ENCODE results near the gene PDLIM1.

DNA sequence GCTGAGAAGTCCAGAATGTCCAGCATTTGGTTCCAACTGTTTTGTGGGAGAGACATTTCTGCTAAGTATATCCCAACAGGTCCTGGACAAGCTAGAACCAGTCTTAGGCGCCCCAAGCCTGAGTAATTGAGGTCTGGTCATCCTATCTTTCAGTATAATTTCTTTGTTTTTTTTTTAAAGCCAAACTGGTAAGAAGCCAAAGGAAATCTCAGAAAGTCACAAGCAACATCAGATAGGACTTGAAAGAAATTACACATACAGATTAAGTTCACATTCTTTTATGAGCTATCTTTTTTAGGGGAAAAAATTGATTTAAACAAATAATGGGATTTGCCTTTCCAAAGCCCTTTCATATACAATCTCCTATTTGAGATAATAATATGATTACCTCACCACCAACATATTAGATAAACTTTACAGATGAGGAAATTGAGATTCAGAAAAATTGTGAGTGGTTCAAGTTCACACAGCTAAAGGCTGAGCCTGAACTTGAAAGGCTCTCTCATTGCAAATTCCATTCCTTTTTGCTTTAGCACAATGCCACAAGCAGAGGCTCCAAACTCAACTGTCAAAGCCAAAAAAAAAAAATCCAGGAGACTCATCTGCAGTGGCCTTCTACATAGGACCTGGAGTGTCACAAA, 15.0 kb downstream of the PDLIM1 start:
- no peak for TF ChIP-seq EP300 (IDR thresholded peaks at IDR 0.05)
- TF ChIP-seq, protein P1, sequence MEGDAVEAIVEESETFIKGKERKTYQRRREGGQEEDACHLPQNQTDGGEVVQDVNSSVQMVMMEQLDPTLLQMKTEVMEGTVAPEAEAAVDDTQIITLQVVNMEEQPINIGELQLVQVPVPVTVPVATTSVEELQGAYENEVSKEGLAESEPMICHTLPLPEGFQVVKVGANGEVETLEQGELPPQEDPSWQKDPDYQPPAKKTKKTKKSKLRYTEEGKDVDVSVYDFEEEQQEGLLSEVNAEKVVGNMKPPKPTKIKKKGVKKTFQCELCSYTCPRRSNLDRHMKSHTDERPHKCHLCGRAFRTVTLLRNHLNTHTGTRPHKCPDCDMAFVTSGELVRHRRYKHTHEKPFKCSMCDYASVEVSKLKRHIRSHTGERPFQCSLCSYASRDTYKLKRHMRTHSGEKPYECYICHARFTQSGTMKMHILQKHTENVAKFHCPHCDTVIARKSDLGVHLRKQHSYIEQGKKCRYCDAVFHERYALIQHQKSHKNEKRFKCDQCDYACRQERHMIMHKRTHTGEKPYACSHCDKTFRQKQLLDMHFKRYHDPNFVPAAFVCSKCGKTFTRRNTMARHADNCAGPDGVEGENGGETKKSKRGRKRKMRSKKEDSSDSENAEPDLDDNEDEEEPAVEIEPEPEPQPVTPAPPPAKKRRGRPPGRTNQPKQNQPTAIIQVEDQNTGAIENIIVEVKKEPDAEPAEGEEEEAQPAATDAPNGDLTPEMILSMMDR (IDR thresholded peaks at IDR 0.05): no peak
- TF ChIP-seq POLR2AphosphoS5 (IDR thresholded peaks at IDR 0.05): no peak
- no peak for TF ChIP-seq POLR2A (IDR thresholded peaks at IDR 0.05)
